DMS 273 (cell line): ENCODE measurements around the gene ELP5.
"Not testable (repeated sequence)": the region's sequence is repeated elsewhere in the genome, so short reads cannot be mapped to it uniquely, and the experiment has no call there.

Experiments
- DNase-seq: peaks from one replicate; lab custom pipeline; 2025; ENCODE audit not compliant: unreplicated experiment; lab: John Stamatoyannopoulos, UW

ELP5 gene

GRCh38 chr17:7235693-7236665, 16.0 kb upstream of the ELP5 start:
- no peak for DNase-seq

DNA sequence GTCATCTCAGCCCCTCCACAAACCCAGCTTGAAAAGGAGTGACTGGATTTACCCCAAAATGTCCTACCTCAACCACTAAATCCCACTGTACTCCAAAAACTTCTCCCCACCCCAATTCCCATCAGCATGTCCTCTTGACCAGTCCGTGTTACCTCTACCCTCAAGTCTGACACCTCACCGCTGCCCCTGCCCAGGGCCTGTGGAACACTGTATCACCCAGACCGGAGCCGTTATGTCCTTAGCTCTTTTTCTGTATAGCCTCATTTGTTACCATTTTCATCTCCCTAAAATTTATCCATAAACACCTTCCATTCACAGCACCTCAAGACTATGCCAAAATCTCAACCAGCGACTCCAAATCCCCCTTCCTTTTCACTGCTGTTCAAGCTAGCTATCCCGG, 15.2 kb upstream of the ELP5 start:
- DNase-seq: no peak

DNA sequence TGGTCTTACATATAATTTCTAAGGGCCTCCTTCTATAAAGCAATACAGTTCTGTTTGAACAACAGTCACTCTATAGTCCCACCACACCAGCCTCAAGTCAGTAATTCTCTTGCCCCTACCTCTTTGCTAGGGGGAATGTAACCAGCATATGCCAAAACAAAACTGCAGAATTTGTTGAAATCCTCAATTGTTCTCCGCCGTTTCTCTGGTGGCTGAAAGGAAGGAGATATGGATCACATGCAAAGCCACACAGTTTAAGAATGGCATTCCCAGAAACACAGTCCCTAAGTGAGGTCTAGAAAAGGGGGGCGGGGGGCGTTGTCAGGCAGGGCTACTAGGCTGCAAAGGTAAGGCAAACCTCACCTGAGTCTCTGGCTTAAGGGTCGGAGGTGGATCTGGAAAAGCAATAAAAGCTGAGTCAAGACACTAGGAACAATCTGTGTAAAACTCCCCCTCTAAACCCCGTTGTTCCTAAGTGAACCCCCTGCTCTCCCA, 14.7 kb upstream of the ELP5 start:
- DNase-seq: no peak

- peak; percentile 85 for DNase-seq
Measured at GRCh38 chr17:7237761-7238419, 14.1 kb upstream of the ELP5 start.

DNA sequence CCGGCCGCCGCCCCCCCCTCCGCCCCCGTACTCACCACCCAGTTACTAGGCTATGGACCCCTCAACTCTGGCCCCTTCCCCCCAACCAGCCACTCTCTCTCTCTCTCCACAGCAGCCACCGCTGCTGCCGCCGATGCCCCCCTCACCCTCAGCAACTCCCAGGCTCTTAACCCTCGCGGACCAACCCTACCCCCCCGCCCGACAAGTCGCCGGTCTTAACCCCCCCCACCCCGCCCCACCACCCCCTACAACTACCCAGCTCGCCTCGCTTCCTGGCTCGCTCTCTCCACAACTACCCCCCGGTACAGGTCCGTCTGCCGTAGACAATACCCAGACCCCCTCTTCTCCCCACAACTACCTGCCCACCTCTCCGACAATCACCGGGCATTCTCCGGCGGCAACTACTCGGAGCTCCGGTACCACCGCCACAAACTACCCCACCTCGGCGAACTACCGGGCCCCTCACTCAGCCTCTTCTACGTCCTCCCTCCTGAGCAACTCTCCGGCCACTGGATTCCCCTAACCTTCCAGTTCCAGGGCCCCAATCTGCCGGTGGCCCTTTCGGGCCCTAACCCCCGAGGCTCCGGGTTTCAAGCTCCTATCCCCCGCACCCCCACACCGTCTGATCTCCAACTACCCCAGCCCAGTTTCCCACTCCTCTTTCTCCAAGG, 13.5 kb upstream of the ELP5 start:
- peak; percentile 61 for DNase-seq

DNA sequence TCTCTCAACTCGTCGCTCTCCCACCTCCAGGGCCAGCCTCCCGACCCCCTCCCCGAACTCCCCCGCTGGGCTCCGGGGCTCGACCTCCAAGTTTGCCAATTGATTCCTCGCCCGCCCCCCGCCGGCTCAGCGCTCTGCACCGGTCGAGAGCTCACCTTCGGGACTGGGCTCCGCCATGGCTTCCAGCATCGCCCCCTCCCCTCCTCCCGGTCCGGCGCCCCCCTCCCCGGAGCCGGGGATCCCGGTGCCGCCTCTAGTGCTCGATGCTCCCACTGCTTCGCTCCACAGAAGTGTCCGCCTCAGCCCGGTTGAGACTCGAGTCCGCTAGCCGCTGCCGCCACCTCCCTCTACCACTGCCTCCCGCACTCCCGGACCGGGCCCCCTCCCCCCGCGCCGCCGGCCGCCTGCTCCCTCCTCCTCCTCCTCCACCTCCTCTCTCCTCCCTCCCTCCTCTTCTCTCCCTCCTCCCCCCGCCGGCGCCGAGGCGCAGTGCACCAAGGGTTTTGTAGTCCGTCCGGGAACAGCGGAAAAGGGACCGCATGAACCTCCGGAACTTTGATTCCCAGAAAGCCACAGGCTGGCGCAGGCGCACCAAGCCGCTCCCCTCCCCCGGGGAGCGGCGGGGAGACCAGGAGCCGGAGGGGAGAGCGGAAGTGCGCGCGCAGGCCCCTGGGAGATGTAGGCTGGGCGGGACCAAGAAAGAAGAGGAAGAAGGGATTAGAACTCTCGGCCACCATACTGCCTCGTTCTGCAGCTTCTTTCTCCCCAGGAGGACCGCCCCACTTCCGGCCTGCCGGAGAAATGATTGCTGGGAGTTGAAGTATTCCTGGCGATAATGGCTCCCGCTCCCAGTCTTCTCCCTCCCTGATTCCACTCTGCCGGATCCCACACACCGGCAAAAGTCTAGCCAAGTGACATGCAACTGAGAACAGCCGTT, 12.7 kb upstream of the ELP5 start, which contains the start of gene PHF23:
TSS of gene PHF23 (minus strand) at position 367 of the 937 bp plus-strand sequence. CDS start at position 189, 178 bp downstream.
- DNase-seq: peak; percentile 99

GRCh38 chr17:7240375-7240774, 11.6 kb upstream of the ELP5 start:
- no peak for DNase-seq

DNA sequence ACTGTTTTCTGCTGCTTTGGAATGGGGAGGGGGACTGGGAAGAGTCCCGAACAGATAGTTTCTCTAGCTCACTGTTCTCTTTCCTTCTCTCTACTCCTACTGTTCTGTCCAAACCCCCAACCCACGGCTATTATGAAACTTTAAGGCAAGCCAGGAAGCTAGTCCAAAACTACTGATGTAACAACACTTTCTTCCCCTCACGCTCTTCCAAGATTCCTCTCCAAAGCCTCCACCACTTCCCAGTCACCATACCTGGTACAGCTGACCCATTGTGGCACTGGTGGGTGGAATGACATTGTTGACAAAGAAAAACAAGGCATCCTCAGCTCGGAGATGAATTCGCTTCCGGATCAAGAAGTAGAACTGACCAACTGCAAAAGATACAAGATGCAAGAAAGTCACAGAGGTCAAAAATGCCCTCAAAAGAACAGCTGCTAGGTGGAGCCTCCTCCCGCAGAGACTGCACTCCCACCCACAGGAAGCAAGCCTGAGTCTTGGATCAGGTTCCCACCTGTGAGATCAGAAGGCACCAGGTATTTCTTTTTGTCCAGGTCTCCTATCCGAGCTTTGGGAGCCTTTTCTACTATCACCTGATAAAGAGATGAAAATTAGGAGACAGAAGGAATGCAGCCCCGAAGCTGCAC, 10.8 kb upstream of the ELP5 start:
- DNase-seq: no peak

GRCh38 chr17:7241783-7242716, 10.0 kb upstream of the ELP5 start, which contains the start of gene GABARAP:
Gene GABARAP (minus strand): TSS chr17:7242449. CDS start chr17:7242330, 119 bp downstream.
- DNase-seq: peak; percentile 92

DNA sequence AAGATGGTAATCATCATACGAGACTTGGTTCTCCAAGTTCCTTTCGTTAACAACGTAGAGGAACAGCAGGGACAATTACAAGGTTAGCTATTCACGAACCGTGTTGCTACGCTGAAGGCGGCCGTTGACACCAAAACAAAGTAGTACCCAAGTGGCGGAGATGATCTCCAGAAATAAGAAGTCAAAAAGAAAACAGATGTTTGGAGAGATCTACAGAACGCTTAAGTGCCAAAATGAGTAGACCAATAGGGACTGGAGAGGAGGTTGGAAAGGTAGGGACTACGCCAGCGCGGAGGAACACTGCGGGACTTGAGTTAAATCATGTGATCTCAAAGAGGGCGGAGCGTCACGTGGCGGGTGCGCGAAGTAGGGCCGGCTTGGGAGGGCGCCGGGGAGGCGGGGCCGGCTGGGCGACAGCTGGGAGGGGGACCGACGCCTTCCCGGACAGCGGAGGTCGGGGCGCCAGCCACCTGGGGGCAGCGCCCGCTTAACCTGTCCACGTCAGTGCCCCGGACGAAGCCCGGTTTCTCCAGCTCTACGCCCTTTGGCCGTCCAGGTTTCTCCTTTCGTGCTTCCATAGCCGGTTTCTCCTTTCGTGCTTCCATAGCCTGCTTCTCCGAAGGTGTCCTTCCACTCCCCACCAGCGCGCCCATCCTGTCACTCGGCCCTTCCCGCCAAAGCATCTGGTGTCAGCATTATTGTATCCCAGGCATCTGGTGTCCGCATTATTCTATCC, 9.1 kb upstream of the ELP5 start:
- DNase-seq: peak; percentile 96

GRCh38 chr17:7243453-7243729, 8.6 kb upstream of the ELP5 start:
- no peak for DNase-seq

- not testable (repeated sequence) for DNase-seq
Measured at GRCh38 chr17:7243838-7244237, 8.2 kb upstream of the ELP5 start.

- DNase-seq: no peak
Measured at GRCh38 chr17:7246779-7247178, 5.2 kb upstream of the ELP5 start.

DNA sequence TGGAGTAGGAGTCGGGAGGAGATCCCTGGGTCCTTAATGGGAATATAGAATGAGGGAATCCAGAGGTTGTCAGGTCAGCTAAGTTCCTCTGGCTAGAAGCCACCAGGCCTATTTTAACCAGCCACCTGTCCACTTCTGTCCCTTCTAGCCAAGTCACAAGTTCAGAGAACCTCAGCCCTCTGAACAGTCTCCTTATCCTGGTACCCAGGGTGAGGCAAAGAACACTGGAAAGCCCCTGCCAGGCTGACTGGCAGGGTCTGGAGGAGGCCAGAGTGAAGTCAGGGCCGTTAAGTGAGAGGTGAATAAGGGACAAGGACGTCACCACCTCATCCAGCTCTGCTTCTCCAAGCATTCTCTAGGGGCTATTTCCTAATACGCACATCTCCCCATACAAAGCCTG, 3.2 kb upstream of the ELP5 start:
- no peak for DNase-seq

GRCh38 chr17:7249214-7249613, 2.8 kb upstream of the ELP5 start:
- DNase-seq: no peak

GRCh38 chr17:7249830-7250229, 2.2 kb upstream of the ELP5 start:
- no peak for DNase-seq

DNA sequence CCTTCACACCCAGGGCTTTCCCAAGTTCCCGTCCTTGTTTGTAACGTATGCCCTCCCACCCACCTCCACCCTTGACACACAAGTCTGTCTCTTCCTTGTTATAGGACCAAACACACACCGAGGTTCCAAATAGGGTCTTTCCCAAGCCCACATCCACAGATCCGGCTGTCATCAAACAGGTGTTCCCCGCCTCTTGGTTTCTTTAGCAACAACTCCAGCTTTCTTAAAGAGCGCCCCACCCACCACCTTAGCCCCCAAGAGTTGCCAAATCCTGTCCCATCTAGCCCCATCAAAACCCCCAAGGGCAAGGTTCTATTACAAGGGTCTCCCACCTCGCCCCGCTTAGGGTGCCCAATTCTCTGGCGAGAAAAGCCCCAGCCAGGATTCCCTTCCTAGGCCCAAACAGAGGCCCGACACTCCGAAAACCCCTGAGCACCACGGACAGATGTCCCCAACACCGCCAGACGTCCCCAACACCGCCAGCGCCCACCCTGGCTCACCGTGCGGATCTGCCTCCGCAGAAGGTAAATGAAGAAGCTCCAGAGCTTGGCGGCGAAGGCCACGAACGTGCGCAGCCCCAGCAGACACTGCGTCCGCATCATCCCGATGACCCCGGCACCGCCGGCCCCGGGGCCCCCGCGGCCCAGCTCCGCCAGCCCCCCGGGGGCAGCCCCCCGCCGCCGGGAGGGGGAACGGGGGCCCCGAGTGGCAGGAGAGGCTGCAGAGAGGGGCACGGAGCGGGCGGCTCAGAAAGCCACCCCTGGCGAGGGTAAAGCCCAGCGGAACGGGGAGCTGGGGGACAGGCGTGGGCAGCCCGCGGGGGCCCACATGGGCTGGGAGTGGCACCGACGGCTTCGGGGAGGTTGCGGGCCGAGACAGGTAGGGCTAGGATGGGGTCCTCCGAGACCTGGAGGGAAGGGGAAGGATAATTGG, 1.1 kb upstream of the ELP5 start:
- no peak for DNase-seq
